ENCODE results near the gene RGS19. TPM values are rescaled to one million over a fixed set of nuclear protein-coding genes. Genes with fewer than 3 reads are reported as not detected.

The RGS19 gene
- polyA plus RNA-seq, 1 of the 3 experiments (the other 2 are of a cell fraction), result 20.5 TPM

DNA sequence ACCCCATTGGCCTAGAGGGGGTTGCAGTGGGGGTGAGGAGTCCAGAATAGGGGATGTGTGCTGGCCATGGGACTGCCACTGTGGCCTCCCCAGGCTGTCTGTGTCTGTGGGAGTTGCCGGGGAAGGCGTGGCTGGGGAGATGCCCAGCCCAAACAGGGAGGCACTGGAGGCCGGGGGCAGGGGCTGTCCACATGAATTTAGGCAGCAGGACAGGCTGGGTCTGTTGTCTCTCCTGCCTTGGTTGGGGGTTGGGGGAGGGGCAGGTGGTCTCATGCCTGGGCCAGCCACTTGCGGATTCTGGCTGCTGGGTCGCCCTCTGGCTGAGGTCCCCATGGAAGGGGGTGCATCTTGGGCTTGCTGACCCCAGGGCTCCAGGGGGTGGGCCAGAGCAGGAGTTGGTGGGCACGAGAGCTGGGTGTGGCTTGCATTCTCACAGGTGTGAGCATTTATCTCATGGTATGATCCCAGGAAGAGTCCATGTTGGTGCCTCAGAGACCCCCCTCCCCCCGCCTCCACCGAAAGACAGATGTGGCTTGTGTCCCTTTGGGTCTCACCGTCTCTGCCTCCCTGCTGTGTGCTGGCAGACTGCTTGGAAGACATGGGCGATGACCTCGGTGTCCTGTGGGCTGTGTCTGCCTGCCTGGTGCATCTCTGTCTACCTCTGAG lies 33.8 kb downstream of the RGS19 start:
- Histone ChIP-seq H3K4me1 (ENCODE audit: control insufficient read depth in 1 of 2, insufficient read depth in 2 of 2, low read depth in 1 of 2, low read length in 1 of 2) (peaks cover 0 to 6% of the 10 kb centered on the region in 2 experiments; a peak in 1 of 4 replicates), H3K4me3 (ENCODE audit: low read depth in 2 of 2, low read length in 1 of 2) (no peak overlapping the region), H3K9me3 (no peaks in the 10 kb centered on the region), H3F3A (replicated peaks; ENCODE audit: insufficient read depth) (peaks cover 10% of the 10 kb centered on the region), H3K9me2 (no peaks in the 10 kb centered on the region), H4K20me1 (ENCODE audit: insufficient read depth) (no peaks in the 10 kb centered on the region), H2AFZ (ENCODE audit: low read depth) (no peak overlapping the region), H3K4me2 (no peak overlapping the region), H3K79me2 (ENCODE audit: insufficient read depth) (no peaks in the 10 kb centered on the region), H3K27me3 (ENCODE audit: insufficient read depth) (peaks cover 32% of the 10 kb centered on the region), H3K9ac (no peak overlapping the region), H3K36me3 (replicated peaks in 1 of 2; ENCODE audit: control insufficient read depth in 1 of 2, insufficient read depth in 2 of 2, low read length in 1 of 2) (no peaks in the 10 kb centered on the region), H3K27ac (ENCODE audit: low read depth in 2 of 2, low read length in 1 of 2) (no peak overlapping the region)
- CTCF ChIA-PET, result interaction anchor here (1.7 to 3.5 kb wide), 3 partner anchors 12 to 34 kb away, joined by 3 to 15 read pairs (median 7); partner anchors contain the start of genes OPRL1 and TCEA2
- DNase-seq, result no peak
- 61% methylated on average over 5 of the region's 11 CpGs for WGBS (ENCODE audit: low lambda C conversion rate)
- no peak for TF ChIP-seq NFIC (IDR thresholded peaks at IDR 0.05; ENCODE audit: borderline replicate concordance)
- TF ChIP-seq, protein P1, sequence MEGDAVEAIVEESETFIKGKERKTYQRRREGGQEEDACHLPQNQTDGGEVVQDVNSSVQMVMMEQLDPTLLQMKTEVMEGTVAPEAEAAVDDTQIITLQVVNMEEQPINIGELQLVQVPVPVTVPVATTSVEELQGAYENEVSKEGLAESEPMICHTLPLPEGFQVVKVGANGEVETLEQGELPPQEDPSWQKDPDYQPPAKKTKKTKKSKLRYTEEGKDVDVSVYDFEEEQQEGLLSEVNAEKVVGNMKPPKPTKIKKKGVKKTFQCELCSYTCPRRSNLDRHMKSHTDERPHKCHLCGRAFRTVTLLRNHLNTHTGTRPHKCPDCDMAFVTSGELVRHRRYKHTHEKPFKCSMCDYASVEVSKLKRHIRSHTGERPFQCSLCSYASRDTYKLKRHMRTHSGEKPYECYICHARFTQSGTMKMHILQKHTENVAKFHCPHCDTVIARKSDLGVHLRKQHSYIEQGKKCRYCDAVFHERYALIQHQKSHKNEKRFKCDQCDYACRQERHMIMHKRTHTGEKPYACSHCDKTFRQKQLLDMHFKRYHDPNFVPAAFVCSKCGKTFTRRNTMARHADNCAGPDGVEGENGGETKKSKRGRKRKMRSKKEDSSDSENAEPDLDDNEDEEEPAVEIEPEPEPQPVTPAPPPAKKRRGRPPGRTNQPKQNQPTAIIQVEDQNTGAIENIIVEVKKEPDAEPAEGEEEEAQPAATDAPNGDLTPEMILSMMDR (IDR thresholded peaks at IDR 0.05), result no peak
- no peak for TF ChIP-seq ELF1 (IDR thresholded peaks at IDR 0.05)
- no peak for TF ChIP-seq GABPA (IDR thresholded peaks at IDR 0.05; ENCODE audit: low read depth)
- no peak for TF ChIP-seq TAF1 (IDR thresholded peaks at IDR 0.05; ENCODE audit: borderline replicate concordance, low read depth, low read length)
- TF ChIP-seq TEAD4 (IDR thresholded peaks at IDR 0.05; ENCODE audit: borderline replicate concordance, insufficient read depth), result no peak
- no peak for TF ChIP-seq POLR2AphosphoS5 (IDR thresholded peaks at IDR 0.05; ENCODE audit: low read depth, low read length)
- TF ChIP-seq RCOR1 (IDR thresholded peaks at IDR 0.05; ENCODE audit: low read length), result no peak
- no peak for TF ChIP-seq EZH2phosphoT487 (IDR thresholded peaks at IDR 0.05; ENCODE audit: borderline replicate concordance, low read depth)
- no peak for TF ChIP-seq TCF12 (IDR thresholded peaks at IDR 0.05)
- TF ChIP-seq EP300 (IDR thresholded peaks at IDR 0.05; ENCODE audit: borderline replicate concordance in 1 of 2, low read depth in 1 of 2, low read length in 1 of 2), result no peak
- TF ChIP-seq, protein P2, sequence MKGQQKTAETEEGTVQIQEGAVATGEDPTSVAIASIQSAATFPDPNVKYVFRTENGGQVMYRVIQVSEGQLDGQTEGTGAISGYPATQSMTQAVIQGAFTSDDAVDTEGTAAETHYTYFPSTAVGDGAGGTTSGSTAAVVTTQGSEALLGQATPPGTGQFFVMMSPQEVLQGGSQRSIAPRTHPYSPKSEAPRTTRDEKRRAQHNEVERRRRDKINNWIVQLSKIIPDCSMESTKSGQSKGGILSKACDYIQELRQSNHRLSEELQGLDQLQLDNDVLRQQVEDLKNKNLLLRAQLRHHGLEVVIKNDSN (IDR thresholded peaks at IDR 0.05; ENCODE audit: borderline replicate concordance, low read depth), result no peak
- POLR2A ChIA-PET, result no interaction called here

DNA sequence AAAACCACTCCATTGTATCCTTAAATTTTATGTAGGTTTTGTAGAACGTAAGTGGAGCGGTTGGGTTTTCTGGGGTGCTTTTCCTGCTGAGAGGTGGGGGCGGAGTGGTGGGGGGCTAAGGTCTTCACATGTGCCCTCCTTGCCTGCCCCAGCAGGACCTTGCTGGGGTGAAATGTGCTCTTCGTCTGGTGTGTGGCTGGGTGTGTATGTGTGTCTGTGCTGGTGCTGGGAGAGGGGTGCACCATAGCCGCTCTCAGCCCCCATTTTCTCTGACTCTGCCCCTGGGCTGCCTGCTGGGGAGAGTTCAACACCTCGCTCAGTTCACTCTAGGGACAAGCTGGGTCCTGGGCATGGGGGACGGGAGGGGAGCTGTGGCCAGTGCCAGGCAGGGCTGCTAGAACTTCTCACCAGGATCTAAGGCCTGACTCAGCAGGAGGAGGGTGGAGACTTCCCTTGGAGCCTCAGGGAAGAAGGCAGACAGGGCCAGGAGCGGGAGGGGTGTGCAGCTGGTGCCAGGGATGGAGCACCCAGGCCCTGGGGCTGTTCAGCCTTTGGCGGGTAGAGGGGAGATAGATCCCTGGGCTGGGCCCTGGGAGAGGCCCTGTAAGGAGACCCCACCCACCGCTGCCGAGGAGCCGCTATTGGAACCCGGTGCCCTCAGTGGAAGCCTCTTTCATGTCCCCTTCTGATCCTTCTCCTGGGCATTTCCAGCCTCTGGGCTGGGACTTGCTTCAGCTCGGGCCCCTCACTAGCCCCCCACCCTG lies 34.7 kb downstream of the RGS19 start:
- Histone ChIP-seq H3K4me3 (ENCODE audit: low read depth in 2 of 2, low read length in 1 of 2) (no peak overlapping the region), H3K27ac (ENCODE audit: low read depth in 2 of 2, low read length in 1 of 2) (no peak overlapping the region), H4K20me1 (ENCODE audit: insufficient read depth) (no peaks in the 10 kb centered on the region), H3K79me2 (ENCODE audit: insufficient read depth) (no peaks in the 10 kb centered on the region), H3F3A (replicated peaks; ENCODE audit: insufficient read depth) (peaks cover 10% of the 10 kb centered on the region), H3K9me3 (no peaks in the 10 kb centered on the region), H3K9me2 (no peaks in the 10 kb centered on the region), H2AFZ (ENCODE audit: low read depth) (no peak overlapping the region), H3K4me1 (ENCODE audit: control insufficient read depth in 1 of 2, insufficient read depth in 2 of 2, low read depth in 1 of 2, low read length in 1 of 2) (peaks cover 0 to 7% of the 10 kb centered on the region in 2 experiments; a peak in 1 of 4 replicates), H3K9ac (no peak overlapping the region), H3K4me2 (peak overlapping the region; percentile 35; the same call in 1 of the 2 replicates), H3K36me3 (replicated peaks in 1 of 2; ENCODE audit: control insufficient read depth in 1 of 2, insufficient read depth in 2 of 2, low read length in 1 of 2) (no peaks in the 10 kb centered on the region), H3K27me3 (ENCODE audit: insufficient read depth) (peaks cover 26% of the 10 kb centered on the region)
- CTCF ChIA-PET, result interaction anchor here (1.5 to 3.5 kb wide), 4 partner anchors 13 to 71 kb away, joined by 3 to 15 read pairs (median 6); partner anchors contain the start of genes OPRL1 and TCEA2
- TF ChIP-seq, protein P1 (IDR thresholded peaks at IDR 0.05), result no peak
- TF ChIP-seq GABPA (IDR thresholded peaks at IDR 0.05; ENCODE audit: low read depth) (no peak), YY1 (IDR thresholded peaks at IDR 0.05; ENCODE audit: low read depth) (no peak), SIN3A (IDR thresholded peaks at IDR 0.05; ENCODE audit: borderline replicate concordance, low read depth, low read length) (no peak), POLR2AphosphoS5 (IDR thresholded peaks at IDR 0.05; ENCODE audit: low read depth, low read length) (no peak)
- no peak for DNase-seq
- WGBS (ENCODE audit: low lambda C conversion rate), result 47% methylated on average over 9 of the region's 14 CpGs
- POLR2A ChIA-PET, result no interaction called here

All from SK-N-SH (cell line).